Nephron progenitor cell (in vitro differentiated cells): ENCODE results near the gene GAS2.
"Not testable (repeated sequence)": the region's sequence is repeated elsewhere in the genome, so short reads cannot be mapped to it uniquely, and the experiment has no call there.

Experiments used
- DNase-seq: peaks from one replicate; pipeline ENCODE4 v3.0.0; 2021
- H3K27ac Mint-ChIP-seq: 2 replicates; pipeline ENCODE4 v1.8.0; 2021; ENCODE audit warnings: mild to moderate bottlenecking, moderate library complexity, mixed read lengths
- H3K27me3 Mint-ChIP-seq: 2 replicates; pipeline ENCODE4 v1.8.0; 2021; ENCODE audit warnings: mild to moderate bottlenecking, low read depth, mixed read lengths; ENCODE audit not compliant: poor library complexity
- H3K36me3 Mint-ChIP-seq: 2 replicates; pipeline ENCODE4 v1.8.0; 2021; ENCODE audit warnings: low read depth, mixed read lengths
- H3K4me1 Mint-ChIP-seq: 2 replicates; pipeline ENCODE4 v1.8.0; 2021; ENCODE audit warnings: mixed read lengths
- H3K4me3 Mint-ChIP-seq: 2 replicates; pipeline ENCODE4 v1.8.0; 2021; ENCODE audit warnings: mild to moderate bottlenecking, moderate library complexity, mixed read lengths
- H3K9me3 Mint-ChIP-seq: 2 replicates; pipeline ENCODE4 v1.8.0; 2021; ENCODE audit warnings: mild to moderate bottlenecking, moderate library complexity, mixed read lengths
- TF ChIP-seq, protein P1 (sequence below): fragments of 200-600 bp; sonication (generic); IDR thresholded peaks from 2 replicates; pipeline ENCODE4 v1.5.0; 2021; ENCODE audit warnings: antibody characterized with exemption

Gene GAS2

GRCh38 chr11:22627421-22627820, 39.0 kb upstream of the GAS2 start:
- H3K4me3 Mint-ChIP-seq: no peak overlapping the region
- no peak overlapping the region for H3K27ac Mint-ChIP-seq
- no peak for DNase-seq
- peaks cover 15% of the 10 kb centered on the region for H3K9me3 Mint-ChIP-seq
- no peaks in the 10 kb centered on the region for H3K27me3 Mint-ChIP-seq
- TF ChIP-seq, protein P1, sequence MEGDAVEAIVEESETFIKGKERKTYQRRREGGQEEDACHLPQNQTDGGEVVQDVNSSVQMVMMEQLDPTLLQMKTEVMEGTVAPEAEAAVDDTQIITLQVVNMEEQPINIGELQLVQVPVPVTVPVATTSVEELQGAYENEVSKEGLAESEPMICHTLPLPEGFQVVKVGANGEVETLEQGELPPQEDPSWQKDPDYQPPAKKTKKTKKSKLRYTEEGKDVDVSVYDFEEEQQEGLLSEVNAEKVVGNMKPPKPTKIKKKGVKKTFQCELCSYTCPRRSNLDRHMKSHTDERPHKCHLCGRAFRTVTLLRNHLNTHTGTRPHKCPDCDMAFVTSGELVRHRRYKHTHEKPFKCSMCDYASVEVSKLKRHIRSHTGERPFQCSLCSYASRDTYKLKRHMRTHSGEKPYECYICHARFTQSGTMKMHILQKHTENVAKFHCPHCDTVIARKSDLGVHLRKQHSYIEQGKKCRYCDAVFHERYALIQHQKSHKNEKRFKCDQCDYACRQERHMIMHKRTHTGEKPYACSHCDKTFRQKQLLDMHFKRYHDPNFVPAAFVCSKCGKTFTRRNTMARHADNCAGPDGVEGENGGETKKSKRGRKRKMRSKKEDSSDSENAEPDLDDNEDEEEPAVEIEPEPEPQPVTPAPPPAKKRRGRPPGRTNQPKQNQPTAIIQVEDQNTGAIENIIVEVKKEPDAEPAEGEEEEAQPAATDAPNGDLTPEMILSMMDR: no peak
- peaks cover 34% of the 10 kb centered on the region for H3K36me3 Mint-ChIP-seq
- peaks cover 31% of the 10 kb centered on the region for H3K4me1 Mint-ChIP-seq

DNA sequence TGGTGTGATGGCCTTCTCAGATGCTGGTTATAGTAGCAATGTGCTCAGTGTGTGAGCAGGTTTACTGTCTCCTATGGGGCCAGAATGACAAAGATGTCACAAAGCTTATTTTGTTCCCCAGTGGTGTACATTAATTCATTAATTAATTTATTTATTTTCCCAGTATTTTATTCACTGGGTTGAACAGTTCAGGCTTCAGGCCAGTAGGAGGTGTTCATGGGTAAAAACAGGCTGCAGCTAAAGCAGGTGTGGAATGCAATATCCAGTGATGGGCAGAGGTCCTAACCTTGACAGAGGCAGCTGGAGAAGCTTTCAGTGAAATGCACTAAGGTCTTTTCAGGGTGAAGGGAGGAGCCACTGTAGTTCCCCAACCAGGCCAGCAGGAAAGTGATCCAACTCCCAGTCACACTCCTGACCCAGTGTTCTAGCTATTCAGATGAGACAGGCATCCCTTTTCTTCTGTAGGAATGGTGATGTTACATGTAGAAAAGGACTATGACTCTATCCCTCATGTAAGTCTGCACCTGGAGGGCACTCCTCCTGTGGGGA, 33.0 kb upstream of the GAS2 start:
- H3K27me3 Mint-ChIP-seq: peaks cover 3% of the 10 kb centered on the region
- H3K4me1 Mint-ChIP-seq: peaks cover 18% of the 10 kb centered on the region
- H3K36me3 Mint-ChIP-seq: peaks cover 16% of the 10 kb centered on the region
- no peak overlapping the region for H3K4me3 Mint-ChIP-seq
- TF ChIP-seq, protein P1: peak; percentile 12
- H3K27ac Mint-ChIP-seq: no peak overlapping the region
- peaks cover 6% of the 10 kb centered on the region for H3K9me3 Mint-ChIP-seq
- no peak for DNase-seq

GRCh38 chr11:22634897-22635629, 31.3 kb upstream of the GAS2 start:
- TF ChIP-seq, protein P1: no peak
- Mint-ChIP-seq H3K4me3 (no peak overlapping the region), H3K27me3 (peaks cover 3% of the 10 kb centered on the region), H3K9me3 (no peaks in the 10 kb centered on the region), H3K27ac (no peak overlapping the region), H3K36me3 (peaks cover 7% of the 10 kb centered on the region), H3K4me1 (peaks cover 18% of the 10 kb centered on the region)
- no peak for DNase-seq

- DNase-seq: no peak
- H3K27ac Mint-ChIP-seq: peak overlapping the region; percentile 88
- H3K27me3 Mint-ChIP-seq: peaks cover 3% of the 10 kb centered on the region
- H3K4me3 Mint-ChIP-seq: no peak overlapping the region
- H3K9me3 Mint-ChIP-seq: no peaks in the 10 kb centered on the region
- peaks cover 19% of the 10 kb centered on the region for H3K4me1 Mint-ChIP-seq
- peaks cover 7% of the 10 kb centered on the region for H3K36me3 Mint-ChIP-seq
- TF ChIP-seq, protein P1: no peak
Measured at GRCh38 chr11:22635689-22636088, 30.7 kb upstream of the GAS2 start.

- H3K4me1 Mint-ChIP-seq: peaks cover 12% of the 10 kb centered on the region
- H3K4me3 Mint-ChIP-seq: no peak overlapping the region
- no peaks in the 10 kb centered on the region for H3K36me3 Mint-ChIP-seq
- no peak for DNase-seq
- no peaks in the 10 kb centered on the region for H3K9me3 Mint-ChIP-seq
- H3K27ac Mint-ChIP-seq: no peak overlapping the region
- TF ChIP-seq, protein P1: no peak
- H3K27me3 Mint-ChIP-seq: no peaks in the 10 kb centered on the region
Measured at GRCh38 chr11:22640862-22641261, 25.5 kb upstream of the GAS2 start.

GRCh38 chr11:22641559-22641958, 24.9 kb upstream of the GAS2 start:
- H3K4me1 Mint-ChIP-seq: peaks cover 5% of the 10 kb centered on the region
- no peak overlapping the region for H3K27ac Mint-ChIP-seq
- H3K27me3 Mint-ChIP-seq: no peaks in the 10 kb centered on the region
- H3K9me3 Mint-ChIP-seq: peaks cover 4% of the 10 kb centered on the region
- H3K36me3 Mint-ChIP-seq: no peaks in the 10 kb centered on the region
- TF ChIP-seq, protein P1: no peak
- DNase-seq: no peak
- H3K4me3 Mint-ChIP-seq: no peak overlapping the region

DNA sequence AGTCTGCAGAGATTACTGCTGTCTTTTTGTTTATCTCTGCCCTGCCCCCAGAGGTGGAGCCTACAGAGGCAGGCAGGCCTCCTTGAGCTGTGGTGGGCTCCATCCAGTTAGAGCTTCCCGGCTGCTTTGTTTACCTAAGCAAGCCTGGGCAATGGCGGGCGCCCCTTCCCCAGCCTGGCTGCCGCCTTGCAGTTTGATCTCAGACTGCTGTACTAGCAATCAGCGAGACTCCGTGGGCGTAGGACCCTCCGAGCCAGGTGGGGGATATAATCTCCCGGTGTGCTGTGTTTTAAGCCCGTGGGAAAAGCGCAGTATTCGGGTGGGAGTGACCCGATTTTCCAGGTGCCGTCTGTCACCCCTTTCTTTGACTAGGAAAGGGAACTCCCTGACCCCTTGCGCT, 14.1 kb upstream of the GAS2 start:
- Mint-ChIP-seq H3K4me3 (peak overlapping the region; percentile 10), H3K9me3 (peaks cover 40% of the 10 kb centered on the region), H3K36me3 (peaks cover 29% of the 10 kb centered on the region), H3K27ac (peak overlapping the region; percentile 90), H3K4me1 (peaks cover 49% of the 10 kb centered on the region)
- DNase-seq, H3K27me3 Mint-ChIP-seq: not testable (repeated sequence)
